NCI-H226 (cell line): Measurements from ENCODE around the gene PLLP.
"Not testable (repeated sequence)": the region's sequence is repeated elsewhere in the genome, so short reads cannot be mapped to it uniquely, and the experiment has no call there.

ENCODE experiments used
- DNase-seq: peaks from one replicate; pipeline ENCODE4 v3.0.0-alpha.2; 2015

Gene PLLP

DNA sequence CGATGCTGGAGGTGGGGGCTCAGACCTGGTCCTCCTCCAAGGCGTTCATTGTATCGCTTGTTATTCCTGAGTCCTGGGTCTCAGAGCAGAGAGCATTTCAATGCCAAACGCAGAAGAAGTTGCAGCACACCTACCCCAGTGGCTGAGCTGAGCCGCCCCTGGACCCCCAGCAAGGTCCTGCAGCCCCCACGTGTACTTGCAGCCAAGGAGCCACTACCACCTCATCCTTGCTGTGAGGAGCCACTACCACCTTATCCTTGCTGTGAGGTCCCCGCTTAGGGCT, 13.5 kb downstream of the PLLP start:
- no peak for DNase-seq

DNA sequence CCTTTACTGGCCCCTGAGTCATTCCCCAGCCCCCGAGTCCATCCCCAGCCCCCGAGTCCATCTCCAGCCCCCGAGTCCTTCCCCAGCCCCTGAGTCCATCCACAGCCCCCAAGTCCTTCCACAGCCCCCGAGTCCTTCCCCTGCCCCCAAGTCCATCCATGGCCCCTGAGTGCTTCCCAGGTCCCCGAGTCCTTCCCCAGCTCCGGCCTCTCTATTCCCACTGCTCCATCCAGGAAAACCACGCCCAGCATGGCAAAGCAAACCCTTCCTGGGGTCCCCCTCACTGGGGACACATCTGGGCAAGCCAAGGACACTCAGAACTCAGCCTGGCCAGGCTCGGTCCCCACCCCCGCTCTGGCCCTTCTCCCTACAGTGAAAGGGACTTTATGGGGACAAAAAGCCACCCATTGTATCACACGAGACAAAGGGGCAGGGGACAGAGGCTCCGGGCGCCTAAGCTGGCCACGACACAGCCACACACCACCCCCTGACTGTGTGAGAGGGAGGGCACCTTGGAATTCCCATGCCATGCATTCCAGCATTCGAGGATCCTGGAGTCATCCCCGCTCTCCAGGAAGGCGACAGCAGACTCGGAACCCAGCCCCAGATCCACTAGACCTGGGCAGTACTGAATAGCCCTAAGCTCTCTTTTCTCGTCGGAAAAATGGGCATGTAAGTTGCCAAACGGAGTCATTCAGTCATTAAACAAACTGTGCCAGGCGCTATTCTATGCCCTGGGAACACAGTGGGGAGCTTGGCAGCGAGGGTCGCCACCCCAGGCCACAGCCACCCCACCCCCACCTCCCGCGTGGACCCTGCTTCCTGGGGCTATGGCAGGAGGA, 14.0 kb downstream of the PLLP start:
- DNase-seq, result peak; percentile 39

DNA sequence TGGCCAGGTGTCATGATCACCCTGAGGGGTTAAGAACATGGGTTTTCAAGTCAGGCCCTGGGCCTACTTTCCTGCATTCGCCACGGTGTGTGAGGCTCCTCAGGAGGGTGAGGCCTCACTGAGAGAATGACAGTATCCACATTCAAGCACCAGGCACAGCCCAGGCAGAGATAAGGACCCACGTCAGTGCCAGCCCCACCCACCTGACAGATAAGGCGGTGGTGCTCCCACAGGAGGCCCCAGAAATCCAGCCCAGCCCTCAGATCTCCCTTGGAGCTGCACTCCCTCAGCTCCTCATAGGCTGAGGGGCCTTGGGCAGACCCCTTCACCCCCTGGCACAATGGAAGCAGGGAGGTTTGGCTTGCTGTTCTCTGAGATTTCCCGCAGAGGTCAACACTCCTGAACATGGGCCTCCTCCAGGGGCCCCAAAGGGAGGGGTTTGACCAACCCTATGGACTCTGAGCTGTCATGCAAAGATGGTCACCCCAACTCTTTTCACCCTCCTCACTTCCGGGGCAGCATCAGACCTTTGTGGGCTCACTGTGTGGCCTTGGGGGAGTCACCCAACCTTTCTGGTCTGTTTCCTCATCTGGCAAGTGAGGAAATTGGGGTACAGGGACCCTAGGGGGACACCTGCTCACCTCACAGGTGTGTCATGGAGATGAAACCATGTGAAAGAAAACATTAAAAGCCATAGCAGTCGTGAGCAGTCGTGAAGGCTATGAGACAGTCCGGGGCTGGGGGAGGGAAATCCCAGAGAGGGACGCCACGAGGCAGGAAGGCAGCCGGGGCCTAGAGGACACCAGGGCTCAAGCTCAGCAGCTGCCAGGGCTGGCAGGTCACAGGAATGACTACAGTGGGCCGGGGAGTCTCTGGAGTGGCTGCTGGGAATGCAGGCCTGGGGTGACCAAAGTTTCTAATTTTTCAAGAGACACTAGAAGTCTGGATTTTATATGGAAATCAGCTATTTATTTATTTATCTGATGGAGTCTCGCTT, 15.4 kb downstream of the PLLP start:
- DNase-seq, result peak; percentile 99

GRCh38 chr16:57267343-57267742, 17.1 kb downstream of the PLLP start:
- DNase-seq, result not testable (repeated sequence)

DNA sequence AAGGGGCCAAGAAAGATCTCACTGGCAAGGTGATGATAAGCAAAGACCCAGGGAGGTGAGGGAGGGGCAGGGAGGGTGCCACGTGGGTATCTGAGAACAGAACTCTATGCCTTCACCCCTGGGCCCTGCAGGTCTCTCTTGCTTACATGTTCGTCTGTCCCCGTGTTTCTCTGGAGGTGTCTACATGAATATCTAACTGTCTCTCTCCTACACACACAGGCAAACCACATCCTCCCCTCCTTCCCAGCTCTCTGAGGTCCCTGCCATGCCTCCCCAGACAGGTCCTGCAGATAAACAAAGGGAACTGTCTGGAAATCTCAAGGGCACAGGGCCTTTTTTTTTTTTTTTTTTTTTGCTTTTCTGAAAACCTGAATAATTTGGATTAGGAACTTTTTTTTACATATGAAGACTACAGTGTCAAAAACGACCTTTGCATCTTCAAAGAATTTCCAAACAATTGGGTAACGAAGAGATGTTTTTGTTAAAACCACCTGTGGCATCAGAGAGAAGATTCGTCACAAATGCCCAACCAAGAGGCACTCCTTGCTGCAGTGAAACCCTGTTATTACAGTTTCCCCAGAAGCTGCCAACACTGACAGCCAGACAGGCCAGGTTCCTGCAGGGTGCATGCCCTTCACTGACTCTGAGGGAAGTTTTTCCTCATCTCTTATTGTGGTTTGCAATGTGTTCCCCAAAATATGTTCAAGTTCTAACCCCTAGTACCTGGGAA, 17.8 kb downstream of the PLLP start:
- DNase-seq, result peak; percentile 66

GRCh38 chr16:57265850-57266530, 18.5 kb downstream of the PLLP start:
- DNase-seq, result peak; percentile 87

- DNase-seq, result no peak
These were observed 19.5 kb downstream of the PLLP start for GRCh38 chr16:57264950-57265371.

DNA sequence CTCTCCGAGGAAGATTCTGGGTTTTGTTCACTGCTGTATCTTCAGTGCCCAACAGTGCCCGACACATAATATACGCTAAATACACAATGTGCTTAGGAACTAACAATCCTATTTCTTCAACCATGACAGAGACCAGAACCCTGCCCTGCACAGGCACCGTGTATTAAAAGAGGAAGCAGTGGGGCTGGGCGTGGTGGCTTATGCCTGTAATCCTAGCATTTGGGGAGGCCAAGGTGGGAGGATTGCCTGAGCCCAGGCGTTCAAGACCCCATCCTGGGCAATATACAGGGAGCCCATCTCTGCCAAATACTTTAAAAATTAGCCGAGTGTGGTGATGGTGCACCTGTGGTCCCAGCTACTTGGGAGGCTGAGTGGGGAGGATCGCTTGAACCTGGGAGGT, 20.1 kb downstream of the PLLP start:
- no peak for DNase-seq

- no peak for DNase-seq
These were observed 20.7 kb downstream of the PLLP start for GRCh38 chr16:57263541-57264351.

- no peak for DNase-seq
These were observed 21.5 kb downstream of the PLLP start for GRCh38 chr16:57262841-57263540.

- DNase-seq, result no peak
These were observed 22.7 kb downstream of the PLLP start for GRCh38 chr16:57261806-57262205.

DNA sequence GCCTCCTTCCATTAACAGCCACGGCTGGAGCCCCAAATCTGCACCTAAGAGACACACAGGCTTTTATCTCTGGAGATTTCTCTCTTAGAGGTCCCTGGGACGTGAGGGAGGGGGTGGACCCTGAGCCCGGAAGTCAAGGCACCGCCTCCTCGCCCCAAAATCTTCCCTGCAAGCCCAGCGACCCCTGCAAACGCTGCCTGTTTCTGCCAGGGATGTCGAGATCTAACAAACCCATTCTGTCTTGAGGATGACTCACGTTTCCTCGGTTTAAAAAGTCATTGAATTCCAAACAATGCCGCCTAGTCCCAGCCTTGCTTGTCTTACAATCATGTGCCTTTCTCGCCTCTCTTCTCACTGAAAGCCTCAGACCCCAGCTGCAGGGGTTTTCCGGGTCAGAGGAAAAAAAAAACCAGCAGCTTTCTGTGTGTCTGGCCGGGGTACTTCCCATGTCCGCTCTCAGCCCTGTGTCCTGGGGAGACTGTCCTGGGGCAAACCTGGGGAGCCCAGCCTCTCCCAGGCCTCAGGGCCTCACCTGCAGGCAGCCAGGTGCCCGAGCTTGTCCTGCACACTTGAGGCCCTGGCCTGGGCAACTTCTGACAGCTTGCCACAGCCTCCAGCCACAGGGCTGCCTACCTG, 24.1 kb downstream of the PLLP start:
- DNase-seq, result peak; percentile 35

DNA sequence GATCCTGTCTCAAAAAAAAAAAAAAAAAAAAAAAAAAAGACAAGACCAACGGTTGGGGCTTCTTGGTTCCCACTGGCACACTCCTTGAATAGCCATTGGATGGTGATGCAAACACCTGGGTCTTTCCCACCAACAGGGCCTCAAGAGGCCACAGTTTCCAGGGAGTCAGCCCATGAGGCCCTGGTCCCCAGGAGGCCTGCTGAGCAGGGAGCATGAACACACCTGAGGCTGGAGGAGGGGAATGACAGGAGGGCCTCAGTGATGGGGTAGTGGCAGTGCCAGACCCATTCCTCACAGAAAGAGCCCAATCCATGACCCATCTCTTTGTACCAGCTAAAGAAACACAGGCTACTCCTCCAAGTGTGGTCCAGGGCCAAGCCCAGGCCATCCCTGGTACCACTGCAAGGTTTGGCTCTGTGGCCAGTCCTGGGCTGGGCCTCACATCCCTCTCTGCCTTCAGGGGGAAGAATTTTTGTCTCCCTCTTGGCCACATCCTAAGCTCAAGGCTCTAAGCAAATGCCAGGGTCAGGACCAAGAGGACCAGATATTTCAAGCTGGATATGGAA, 25.5 kb downstream of the PLLP start:
- no peak for DNase-seq

DNA sequence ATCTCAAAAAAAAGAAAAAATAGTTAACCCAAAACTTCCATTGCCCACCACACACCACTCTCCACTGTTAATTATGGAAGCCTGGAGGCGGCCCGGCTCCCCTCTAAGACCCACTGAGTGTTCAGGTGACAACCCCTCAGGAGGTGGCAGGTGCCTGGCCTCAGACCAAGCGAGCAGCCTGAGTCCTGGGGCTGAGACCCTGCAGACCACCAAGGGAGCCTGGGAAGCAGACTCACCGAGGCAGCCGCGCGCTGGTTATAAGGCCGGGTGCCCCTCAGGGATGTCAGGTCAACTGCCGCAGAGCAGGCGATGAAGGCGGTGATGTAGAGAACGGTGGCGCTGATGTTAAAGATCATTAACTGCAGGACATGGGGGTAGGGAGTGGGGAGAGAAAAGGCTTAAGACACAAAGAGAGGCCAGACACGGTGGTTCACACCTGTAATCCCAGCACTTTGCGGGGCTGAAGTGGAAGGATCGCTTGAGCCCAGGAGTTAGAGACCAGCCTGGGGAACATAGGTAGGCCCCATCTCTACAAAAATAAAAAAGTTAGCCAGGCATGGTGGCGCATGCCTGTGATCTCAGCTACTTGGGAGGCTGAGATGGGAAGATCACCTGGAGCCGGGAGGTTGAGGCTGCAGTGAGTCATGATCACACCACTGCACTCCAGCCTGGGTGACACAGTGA, 26.1 kb downstream of the PLLP start:
- no peak for DNase-seq

- DNase-seq, result no peak
These were observed 26.9 kb downstream of the PLLP start for GRCh38 chr16:57257455-57258070.

DNA sequence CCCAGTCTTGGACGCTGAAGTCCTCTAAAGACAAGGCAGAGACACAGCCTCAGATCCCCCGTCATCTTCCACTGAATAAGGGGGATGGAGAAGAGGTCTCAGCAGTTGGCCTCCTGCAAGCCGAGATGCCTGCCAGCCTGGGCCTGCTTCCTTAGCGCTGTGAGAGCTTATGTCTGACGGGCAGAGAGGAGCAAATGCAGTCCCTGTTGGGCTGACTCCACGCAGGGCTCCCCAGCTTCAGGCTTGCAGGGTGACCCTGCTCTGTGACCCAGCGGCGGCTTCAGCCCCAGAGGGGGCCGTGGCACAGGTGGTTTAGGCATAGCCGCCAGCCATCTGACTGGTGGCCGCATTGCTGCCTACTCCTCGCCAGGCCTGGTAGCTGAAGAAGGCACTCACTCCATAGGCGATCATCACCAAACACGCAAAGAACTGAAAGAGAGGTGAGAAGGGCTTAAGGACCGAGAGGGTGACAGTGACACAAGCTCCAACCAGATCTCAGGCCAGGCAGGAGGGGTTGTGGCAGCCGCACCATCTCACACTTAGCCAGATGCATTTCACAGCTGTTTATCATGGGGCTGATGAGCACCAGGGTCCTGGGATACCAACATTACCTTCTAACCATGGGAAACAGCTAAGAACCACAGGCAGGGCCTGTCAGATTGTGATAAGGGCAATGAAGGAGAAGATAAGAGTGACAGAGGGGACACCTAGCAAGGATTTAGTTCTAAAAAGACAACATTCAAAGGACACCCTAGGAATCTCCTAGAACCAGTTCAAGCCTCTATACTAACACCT, 27.7 kb downstream of the PLLP start:
- DNase-seq, result no peak

GRCh38 chr16:57255686-57256415, 28.6 kb downstream of the PLLP start:
- no peak for DNase-seq

DNA sequence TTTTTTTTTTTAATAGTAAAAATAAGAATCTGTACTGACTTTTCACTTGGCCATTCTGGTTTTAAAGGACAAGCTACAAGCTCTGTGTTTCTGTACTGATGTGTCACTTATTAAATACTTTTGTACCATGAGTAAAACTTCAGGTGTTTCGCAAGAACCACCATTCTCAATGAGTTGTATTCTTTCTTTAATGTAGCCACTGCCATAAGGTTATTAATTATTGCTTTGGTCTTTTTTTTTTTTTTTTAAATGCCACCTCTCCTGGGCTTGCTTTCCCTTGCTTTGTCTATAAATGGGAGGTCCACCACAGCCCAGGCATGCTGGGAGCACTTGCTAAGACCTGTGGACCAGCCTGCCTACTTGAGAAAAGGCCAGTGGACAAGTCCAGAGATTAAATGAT, 31.0 kb downstream of the PLLP start:
- no peak for DNase-seq
